Left lung (tissue), 10 donors: ENCODE measurements around the gene RAB6A. TPM values are rescaled to one million over a fixed set of nuclear protein-coding genes. Genes with fewer than 3 reads are reported as not detected.
"Not testable (repeated sequence)": the region's sequence is repeated elsewhere in the genome, so short reads cannot be mapped to it uniquely, and the experiment has no call there.

ENCODE experiments used
- ATAC-seq: fragments of 200-7000 bp; cut with Tn5 transposase; one replicate; pipeline ENCODE4 v1.9.1; 2020; ENCODE audit warnings: moderate library complexity
- DNase-seq, 4 donors: peaks; one replicate each; pipeline ENCODE4 v3.0.0-alpha.2; 2013 to 2020
- H3K27ac ChIP-seq, 2 donors: fragments of 200-600 bp; sonication (generic) in 1 of 2; one replicate each; pipeline versions ENCODE4 v1.5.0 to v1.8.0; 2020 to 2021
- H3K27me3 ChIP-seq, 2 donors: fragments of 200-600 bp; sonication (generic) in 1 of 2; one replicate each; pipeline versions ENCODE4 v1.5.0 to v1.8.0; 2020 to 2021
- H3K36me3 ChIP-seq, 2 donors: fragments of 200-600 bp; sonication (generic) in 1 of 2; one replicate each; pipeline versions ENCODE4 v1.5.0 to v1.8.0; 2020 to 2021
- H3K4me1 ChIP-seq, 2 donors: fragments of 200-600 bp; one replicate each; pipeline ENCODE4 v1.8.0; 2021
- H3K4me3 ChIP-seq, 2 donors: fragments of 200-600 bp; sonication (generic) in 1 of 2; one replicate each; pipeline versions ENCODE4 v1.5.0 to v1.8.0; 2020 to 2021; ENCODE audit warnings: mild to moderate bottlenecking in 1 of 2
- H3K9me3 ChIP-seq, 2 donors: fragments of 200-600 bp; sonication (generic) in 1 of 2; one replicate each; pipeline versions ENCODE4 v1.5.0 to v1.8.0; 2020 to 2021
- intact Hi-C, 2 donors: fragments of 100-400 bp; cut with DNase I; formaldehyde crosslinking; loops; one replicate each; pipeline versions ENCODE4 v1.11.2 to v1.14.2; 2022
- polyA plus RNA-seq, 6 donors: library from polyadenylated mRNA; unstranded; fragments of 120-200 nt; gene quantifications; one replicate each; pipeline ENCODE4 v1.2.1, GENCODE V29; 2013; ENCODE audit not compliant: insufficient read length in 6 of 6
- total RNA-seq, 2 donors: library from RNA; stranded (reverse); fragmentation: NEBNext Ultra II Directional; extraction: Animal tissue kit (Norgen Biotek cat#: 25700); gene quantifications; one replicate each; pipeline ENCODE4 v1.2.1, GENCODE V29; 2021
- TF ChIP-seq, protein P1 (sequence below), 2 donors: fragments of 200-600 bp; sonication (generic) in 1 of 2; IDR thresholded peaks; one replicate each; pipeline versions ENCODE4 v1.5.0 to v1.8.0; 2021; ENCODE audit warnings: antibody characterized with exemption in 2 of 2
- donor health status: DM: no; HTN: yes; CAD: no.
- donor health status: DM: no; HTN: no; CAD: no.

Gene RAB6A
- total and polyA plus RNA-seq, 8 donors: 93.7 to 150 (median 110) TPM

DNA sequence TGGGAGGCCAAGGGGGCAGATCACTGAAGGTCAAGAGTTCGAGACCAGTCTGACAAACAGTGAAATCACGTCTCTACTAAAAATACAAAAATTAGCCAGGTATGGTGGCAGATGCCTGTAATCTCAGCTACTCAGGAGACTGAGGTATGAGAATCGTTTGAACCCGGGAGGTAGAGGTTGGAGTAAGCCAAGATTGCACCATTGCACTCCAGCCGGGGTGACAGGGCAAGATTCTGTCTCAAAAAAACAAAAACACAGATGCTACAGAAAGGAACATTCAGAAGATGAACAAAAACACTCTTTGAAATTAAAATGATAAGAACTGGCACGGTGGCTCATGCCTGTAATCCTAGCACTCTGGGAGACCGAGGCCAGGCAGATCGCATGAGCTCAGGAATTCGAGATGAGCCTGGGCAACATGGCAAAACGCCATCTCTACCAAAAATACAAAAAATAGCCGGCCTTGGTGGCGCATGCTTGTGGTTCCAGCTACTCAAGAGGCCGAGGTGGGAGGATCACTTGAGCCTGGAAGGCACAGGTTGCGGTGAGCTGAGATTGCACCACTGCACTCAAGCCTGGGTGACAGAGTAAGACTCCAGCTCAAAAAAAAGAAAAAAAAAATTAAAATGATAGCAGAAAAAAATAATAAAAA lies 8.5 kb downstream of the RAB6A start:
- H3K4me1 ChIP-seq: peaks cover 6 to 58% of the 10 kb centered on the region in 2 donors
- no peak overlapping the region for H3K4me3 ChIP-seq
- no peaks in the 10 kb centered on the region for H3K9me3 ChIP-seq
- DNase-seq (peak in 2 of 4 donors; percentile 18 to 70), ATAC-seq (peak; percentile 87)
- H3K36me3 ChIP-seq: no peaks in the 10 kb centered on the region
- intact Hi-C loops: no loop called here
- TF ChIP-seq, protein P1, sequence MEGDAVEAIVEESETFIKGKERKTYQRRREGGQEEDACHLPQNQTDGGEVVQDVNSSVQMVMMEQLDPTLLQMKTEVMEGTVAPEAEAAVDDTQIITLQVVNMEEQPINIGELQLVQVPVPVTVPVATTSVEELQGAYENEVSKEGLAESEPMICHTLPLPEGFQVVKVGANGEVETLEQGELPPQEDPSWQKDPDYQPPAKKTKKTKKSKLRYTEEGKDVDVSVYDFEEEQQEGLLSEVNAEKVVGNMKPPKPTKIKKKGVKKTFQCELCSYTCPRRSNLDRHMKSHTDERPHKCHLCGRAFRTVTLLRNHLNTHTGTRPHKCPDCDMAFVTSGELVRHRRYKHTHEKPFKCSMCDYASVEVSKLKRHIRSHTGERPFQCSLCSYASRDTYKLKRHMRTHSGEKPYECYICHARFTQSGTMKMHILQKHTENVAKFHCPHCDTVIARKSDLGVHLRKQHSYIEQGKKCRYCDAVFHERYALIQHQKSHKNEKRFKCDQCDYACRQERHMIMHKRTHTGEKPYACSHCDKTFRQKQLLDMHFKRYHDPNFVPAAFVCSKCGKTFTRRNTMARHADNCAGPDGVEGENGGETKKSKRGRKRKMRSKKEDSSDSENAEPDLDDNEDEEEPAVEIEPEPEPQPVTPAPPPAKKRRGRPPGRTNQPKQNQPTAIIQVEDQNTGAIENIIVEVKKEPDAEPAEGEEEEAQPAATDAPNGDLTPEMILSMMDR (IDR thresholded peaks at IDR 0.05): no peak
- H3K27me3 ChIP-seq: no peaks in the 10 kb centered on the region
- H3K27ac ChIP-seq: peak overlapping the region; percentile 45 to 65

DNA sequence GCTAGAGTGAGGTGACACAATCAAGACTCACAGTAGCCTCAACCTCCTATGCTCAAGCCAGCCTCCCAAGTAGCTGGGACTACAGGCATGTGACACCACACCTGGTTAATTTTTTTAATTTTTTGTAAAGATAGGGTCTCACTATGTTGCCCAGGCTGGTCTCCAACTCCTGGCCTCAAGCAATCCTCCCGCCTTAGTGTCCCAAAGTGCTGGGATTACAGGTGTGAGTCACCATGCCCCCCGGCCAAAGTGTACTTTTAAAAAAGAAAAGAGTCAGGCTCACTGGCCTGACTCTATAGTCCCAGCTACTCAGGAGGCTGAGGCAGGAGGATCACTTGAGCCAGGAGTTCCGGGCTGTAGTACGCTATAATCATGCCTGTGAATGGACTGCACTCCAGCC lies 10.0 kb downstream of the RAB6A start:
- H3K4me3 ChIP-seq, H3K27ac ChIP-seq, DNase-seq, H3K36me3 ChIP-seq, H3K9me3 ChIP-seq, H3K27me3 ChIP-seq, ATAC-seq, intact Hi-C loops: not testable (repeated sequence)
- H3K4me1 ChIP-seq: peaks cover 6 to 51% of the 10 kb centered on the region in 2 donors

DNA sequence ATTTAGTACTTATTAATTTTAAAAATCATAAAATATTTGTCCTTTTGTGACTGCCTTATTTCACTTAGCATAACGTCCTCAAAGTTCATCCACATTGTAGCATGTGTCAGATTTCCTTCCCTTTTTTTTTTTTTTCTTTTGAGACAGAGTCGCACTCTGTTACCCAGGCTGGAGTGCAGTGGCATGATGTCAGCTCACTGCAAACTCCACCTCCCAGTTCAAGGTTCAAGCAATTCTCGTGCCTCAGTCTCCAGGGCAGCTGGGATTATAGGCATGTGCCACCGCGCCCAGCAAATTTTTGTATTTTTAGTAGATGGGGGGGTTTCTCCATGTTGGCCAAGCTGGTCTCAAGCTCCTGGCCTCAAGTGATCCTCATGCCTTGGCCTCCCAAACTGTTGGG lies 10.6 kb downstream of the RAB6A start:
- Histone ChIP-seq H3K4me1 (peaks cover 6 to 50% of the 10 kb centered on the region in 2 donors), H3K36me3 (no peaks in the 10 kb centered on the region), H3K4me3 (no peak overlapping the region), H3K27me3 (no peaks in the 10 kb centered on the region), H3K27ac (no peak overlapping the region), H3K9me3 (no peaks in the 10 kb centered on the region)
- TF ChIP-seq, protein P1 (IDR thresholded peaks at IDR 0.05): no peak
- ATAC-seq: no peak
- DNase-seq: no peak
- intact Hi-C loops: no loop called here

DNA sequence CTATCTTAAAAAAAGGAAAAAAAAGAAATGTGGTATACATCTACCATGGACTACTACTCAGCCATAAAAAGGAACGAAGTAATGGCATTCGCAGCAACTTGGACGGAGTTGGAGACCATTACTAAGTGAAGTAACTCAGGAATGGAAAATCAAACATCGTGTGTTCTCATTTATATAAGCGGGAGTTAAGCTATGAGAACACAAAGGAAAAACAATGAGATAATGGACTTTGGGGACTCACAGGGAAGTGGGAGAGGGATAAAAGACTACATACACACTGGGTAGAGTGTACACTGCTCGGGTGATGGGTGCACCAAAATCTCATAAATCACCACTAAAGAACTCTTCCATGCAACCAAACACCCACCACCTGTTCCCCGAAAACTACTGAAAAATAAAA lies 11.8 kb downstream of the RAB6A start:
- Histone ChIP-seq H3K9me3 (no peaks in the 10 kb centered on the region), H3K27ac (no peak overlapping the region), H3K4me3 (no peak overlapping the region), H3K4me1 (peaks cover 6 to 45% of the 10 kb centered on the region in 2 donors), H3K27me3 (no peaks in the 10 kb centered on the region), H3K36me3 (no peaks in the 10 kb centered on the region)
- TF ChIP-seq, protein P1 (IDR thresholded peaks at IDR 0.05): no peak
- intact Hi-C loops: no loop called here
- no peak for ATAC-seq
- no peak for DNase-seq

DNA sequence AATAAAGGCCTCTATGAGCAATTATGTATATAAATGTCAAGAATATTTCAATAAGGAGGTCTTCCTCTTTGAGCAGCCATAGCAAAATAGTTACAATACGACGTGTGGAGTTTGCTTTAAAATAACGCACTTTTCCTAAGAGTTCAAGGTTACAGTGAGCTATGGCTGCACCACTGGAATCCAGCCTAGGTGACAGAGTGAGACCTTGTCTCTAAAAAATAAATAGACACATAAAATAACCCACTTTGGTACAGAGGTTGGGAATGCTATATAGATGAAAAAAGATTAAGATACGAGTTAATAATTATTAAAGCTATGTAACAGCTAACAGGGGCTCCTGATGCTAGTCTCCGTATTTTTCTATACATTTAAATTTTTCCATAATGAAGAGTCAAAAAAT lies 12.6 kb downstream of the RAB6A start:
- ATAC-seq (no peak), DNase-seq (no peak)
- no peaks in the 10 kb centered on the region for H3K36me3 ChIP-seq
- peaks cover 6 to 39% of the 10 kb centered on the region in 2 donors for H3K4me1 ChIP-seq
- TF ChIP-seq, protein P1 (IDR thresholded peaks at IDR 0.05): no peak
- H3K9me3 ChIP-seq: no peaks in the 10 kb centered on the region
- no peak overlapping the region for H3K4me3 ChIP-seq
- H3K27me3 ChIP-seq: no peaks in the 10 kb centered on the region
- intact Hi-C loops: no loop called here
- H3K27ac ChIP-seq: no peak overlapping the region

DNA sequence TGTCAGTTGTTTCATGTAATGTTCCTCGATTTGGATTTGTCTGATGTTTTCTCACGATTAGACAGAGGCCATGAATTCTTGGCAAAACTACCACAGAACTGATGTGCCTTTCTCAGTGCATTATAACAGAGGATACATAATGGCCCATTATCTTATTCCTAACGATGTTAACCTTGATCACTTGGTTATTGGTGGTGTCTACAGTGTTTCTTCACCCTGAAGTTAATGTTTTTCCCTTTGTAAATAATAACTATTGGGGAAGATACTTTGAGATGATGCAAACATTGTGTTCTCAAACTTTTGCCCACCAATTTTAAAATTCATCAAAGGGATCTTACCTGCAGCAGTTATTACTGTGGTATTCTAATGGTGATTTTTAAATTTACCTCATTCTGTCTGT lies 13.1 kb downstream of the RAB6A start:
- ATAC-seq (no peak), DNase-seq (no peak)
- TF ChIP-seq, protein P1 (IDR thresholded peaks at IDR 0.05): no peak
- no peaks in the 10 kb centered on the region for H3K27me3 ChIP-seq
- no peak overlapping the region for H3K4me3 ChIP-seq
- no peaks in the 10 kb centered on the region for H3K9me3 ChIP-seq
- intact Hi-C loops: no loop called here
- peaks cover 6 to 34% of the 10 kb centered on the region in 2 donors for H3K4me1 ChIP-seq
- H3K36me3 ChIP-seq: no peaks in the 10 kb centered on the region
- H3K27ac ChIP-seq: no peak overlapping the region
